ENCODE results near the gene PTGER3. TPM values are rescaled to one million over a fixed set of nuclear protein-coding genes. Genes with fewer than 3 reads are reported as not detected.

Gene PTGER3
- 10 to 100 TPM; 37.4 to 46.8 (median 38.9) TPM for polyA plus RNA-seq (ENCODE audit: insufficient read length in 3 of 3)
- long read RNA-seq, donor 1, full-length matches to known transcripts = 25 of 25 reads
- long read RNA-seq, donor 1, partial matches to known transcripts = 0 of 25 reads
- long read RNA-seq, donor 1, other reads (novel, unspliced or antisense) = 0 of 25 reads
- long read RNA-seq, donor 2, full-length matches to known transcripts = 30 of 30 reads
- long read RNA-seq, donor 2, partial matches to known transcripts = 0 of 30 reads
- long read RNA-seq, donor 2, other reads (novel, unspliced or antisense) = 0 of 30 reads
- long read RNA-seq, donor 3, full-length matches to known transcripts = 29 of 35 reads
- long read RNA-seq, donor 3, partial matches to known transcripts = 6 of 35 reads
- long read RNA-seq, donor 3, other reads (novel, unspliced or antisense) = 0 of 35 reads
- long read RNA-seq, donor 4, full-length matches to known transcripts = 22 of 22 reads
- long read RNA-seq, donor 4, partial matches to known transcripts = 0 of 22 reads
- long read RNA-seq, donor 4, other reads (novel, unspliced or antisense) = 0 of 22 reads
- long read RNA-seq, donor 5, full-length matches to known transcripts = 20 of 20 reads
- long read RNA-seq, donor 5, partial matches to known transcripts = 0 of 20 reads
- long read RNA-seq, donor 5, other reads (novel, unspliced or antisense) = 0 of 20 reads
- long read RNA-seq, donor 6, full-length matches to known transcripts = 24 of 24 reads
- long read RNA-seq, donor 6, partial matches to known transcripts = 0 of 24 reads
- long read RNA-seq, donor 6, other reads (novel, unspliced or antisense) = 0 of 24 reads
- long read RNA-seq, donor 7, full-length matches to known transcripts = 43 of 43 reads
- long read RNA-seq, donor 7, partial matches to known transcripts = 0 of 43 reads
- long read RNA-seq, donor 7, other reads (novel, unspliced or antisense) = 0 of 43 reads
- long read RNA-seq, donor 8, full-length matches to known transcripts = 7 of 7 reads
- long read RNA-seq, donor 8, partial matches to known transcripts = 0 of 7 reads
- long read RNA-seq, donor 8, other reads (novel, unspliced or antisense) = 0 of 7 reads
- long read RNA-seq, donor 9, full-length matches to known transcripts = 33 of 33 reads
- long read RNA-seq, donor 9, partial matches to known transcripts = 0 of 33 reads
- long read RNA-seq, donor 9, other reads (novel, unspliced or antisense) = 0 of 33 reads
- long read RNA-seq, donor 10, full-length matches to known transcripts = 26 of 32 reads
- long read RNA-seq, donor 10, partial matches to known transcripts = 6 of 32 reads
- long read RNA-seq, donor 10, other reads (novel, unspliced or antisense) = 0 of 32 reads
- long read RNA-seq, donor 11, full-length matches to known transcripts = 27 of 27 reads
- long read RNA-seq, donor 11, partial matches to known transcripts = 0 of 27 reads
- long read RNA-seq, donor 11, other reads (novel, unspliced or antisense) = 0 of 27 reads
- long read RNA-seq, donor 12, full-length matches to known transcripts = 33 of 33 reads
- long read RNA-seq, donor 12, partial matches to known transcripts = 0 of 33 reads
- long read RNA-seq, donor 12, other reads (novel, unspliced or antisense) = 0 of 33 reads
- long read RNA-seq, donor 13, full-length matches to known transcripts = 22 of 22 reads
- long read RNA-seq, donor 13, partial matches to known transcripts = 0 of 22 reads
- long read RNA-seq, donor 13, other reads (novel, unspliced or antisense) = 0 of 22 reads
- long read RNA-seq, donor 14 = 0 reads
- long read RNA-seq, donor 15, full-length matches to known transcripts = 21 of 21 reads
- long read RNA-seq, donor 15, partial matches to known transcripts = 0 of 21 reads
- long read RNA-seq, donor 15, other reads (novel, unspliced or antisense) = 0 of 21 reads
- long read RNA-seq, donor 16, full-length matches to known transcripts = 27 of 27 reads
- long read RNA-seq, donor 16, partial matches to known transcripts = 0 of 27 reads
- long read RNA-seq, donor 16, other reads (novel, unspliced or antisense) = 0 of 27 reads

- peak; percentile 36 for DNase-seq
These were observed at the start of gene PTGER3 for GRCh38 chr1:71047635-71048607. PTGER3 (minus strand) TSS chr1:71047816; CDS start chr1:71047577, 239 bp downstream.

GRCh38 chr1:71094913-71095312 lies 47.3 kb upstream of the PTGER3 start:
- DNase-seq = no peak

GRCh38 chr1:71093938-71094337 lies 46.3 kb upstream of the PTGER3 start:
- DNase-seq = no peak

GRCh38 chr1:71089536-71090270 lies 42.1 kb upstream of the PTGER3 start:
- no peak for DNase-seq

GRCh38 chr1:71088645-71089287 lies 41.1 kb upstream of the PTGER3 start:
- no peak for DNase-seq

GRCh38 chr1:71087713-71088112 lies 40.1 kb upstream of the PTGER3 start:
- DNase-seq = no peak

GRCh38 chr1:71087060-71087459 lies 39.4 kb upstream of the PTGER3 start:
- no peak for DNase-seq

GRCh38 chr1:71086331-71086730 lies 38.7 kb upstream of the PTGER3 start:
- no peak for DNase-seq

- no peak for DNase-seq
These were observed 35.7 kb upstream of the PTGER3 start for GRCh38 chr1:71083271-71083670.

GRCh38 chr1:71081697-71082080 lies 34.1 kb upstream of the PTGER3 start:
- DNase-seq = peak; percentile 3

GRCh38 chr1:71080739-71081696 lies 33.4 kb upstream of the PTGER3 start, which contains the start of gene ZRANB2:
ZRANB2 (minus strand) TSS chr1:71081035; CDS start chr1:71080995, 40 bp downstream.
- DNase-seq = peak; percentile 95

- DNase-seq = peak; percentile 19
These were observed 32.7 kb upstream of the PTGER3 start for GRCh38 chr1:71080230-71080738.

GRCh38 chr1:71074681-71075080 lies 27.1 kb upstream of the PTGER3 start:
- DNase-seq = no peak

GRCh38 chr1:71072273-71072672 lies 24.7 kb upstream of the PTGER3 start:
- no peak for DNase-seq

- DNase-seq = no peak
These were observed 24.1 kb upstream of the PTGER3 start for GRCh38 chr1:71071720-71072119.
